Ureter (tissue), 1 donor: ENCODE results near the gene DYNC1LI1. TPM values are rescaled to one million over a fixed set of nuclear protein-coding genes. Genes with fewer than 3 reads are reported as not detected.

Experiments
- DNase-seq: peaks from one replicate; pipeline ENCODE4 v3.0.0-alpha.2; 2020; ENCODE audit warnings: low spot score
- total RNA-seq: library from RNA; stranded (reverse); gene quantifications from one replicate; pipeline ENCODE4 v1.2.4, GENCODE V29; 2023
- donor health status: DM: yes; HTN: yes; CAD: no.

Gene DYNC1LI1
- total RNA-seq, 1 donor from 2014 or later = 26.2 TPM

DNA sequence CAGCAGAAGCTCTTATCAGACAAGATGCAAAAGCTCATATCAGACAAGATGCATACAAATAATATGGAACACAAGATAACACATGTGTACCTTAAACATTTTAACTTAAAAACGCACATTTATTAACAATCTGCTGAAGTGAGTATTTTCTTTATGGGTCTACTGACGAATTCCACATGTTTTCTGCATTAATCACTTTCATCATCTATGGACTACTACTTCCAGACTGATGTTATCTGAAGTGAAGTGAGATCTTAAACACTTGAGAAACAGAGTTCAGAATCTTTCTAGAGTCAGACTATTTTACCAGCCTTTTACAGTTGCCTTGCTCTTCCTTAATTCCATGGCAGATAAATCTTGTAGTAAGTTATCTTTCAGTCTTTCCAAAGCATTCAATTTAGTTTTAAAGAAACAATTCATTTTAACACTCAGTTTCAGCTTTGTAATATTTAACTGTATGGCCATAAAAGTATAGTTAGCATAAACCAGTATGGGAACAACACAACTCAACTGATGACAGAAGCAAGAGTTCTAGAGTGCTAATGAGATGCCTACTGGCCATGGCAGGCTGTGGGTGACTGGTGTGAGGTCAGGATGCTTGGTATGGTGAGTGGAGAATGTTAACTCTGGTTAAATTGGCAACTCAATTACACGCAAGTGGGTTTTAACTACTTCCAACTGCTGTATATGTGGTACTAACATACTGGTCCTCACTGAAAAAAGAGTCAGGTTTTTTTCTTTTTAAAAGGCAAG, 77.8 kb downstream of the DYNC1LI1 start:
- no peak for DNase-seq

DNA sequence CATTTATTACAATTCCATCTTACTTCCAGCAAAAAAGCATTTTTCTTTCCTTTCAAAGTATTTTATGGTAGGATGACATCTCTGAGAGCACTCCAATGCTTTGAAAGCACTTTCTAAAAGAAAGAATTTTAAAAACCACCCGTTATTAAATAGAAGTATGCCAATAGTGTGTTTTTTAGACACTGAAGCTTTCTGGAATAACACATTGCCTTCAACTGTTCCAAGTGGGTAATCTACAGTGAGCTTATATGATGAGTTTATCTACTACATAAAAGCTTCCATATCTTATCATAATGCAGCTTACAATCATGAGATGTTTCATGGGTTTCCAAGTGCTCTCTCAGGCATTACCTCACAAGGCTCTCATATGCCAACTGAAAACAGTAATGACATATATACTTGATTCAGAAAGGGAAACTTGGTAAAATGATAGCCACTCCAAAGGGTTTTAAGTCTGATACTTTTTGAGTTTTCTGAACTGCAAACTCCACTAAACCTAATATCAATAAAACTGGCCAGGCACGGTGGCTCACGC, 82.1 kb downstream of the DYNC1LI1 start:
- no peak for DNase-seq

DNA sequence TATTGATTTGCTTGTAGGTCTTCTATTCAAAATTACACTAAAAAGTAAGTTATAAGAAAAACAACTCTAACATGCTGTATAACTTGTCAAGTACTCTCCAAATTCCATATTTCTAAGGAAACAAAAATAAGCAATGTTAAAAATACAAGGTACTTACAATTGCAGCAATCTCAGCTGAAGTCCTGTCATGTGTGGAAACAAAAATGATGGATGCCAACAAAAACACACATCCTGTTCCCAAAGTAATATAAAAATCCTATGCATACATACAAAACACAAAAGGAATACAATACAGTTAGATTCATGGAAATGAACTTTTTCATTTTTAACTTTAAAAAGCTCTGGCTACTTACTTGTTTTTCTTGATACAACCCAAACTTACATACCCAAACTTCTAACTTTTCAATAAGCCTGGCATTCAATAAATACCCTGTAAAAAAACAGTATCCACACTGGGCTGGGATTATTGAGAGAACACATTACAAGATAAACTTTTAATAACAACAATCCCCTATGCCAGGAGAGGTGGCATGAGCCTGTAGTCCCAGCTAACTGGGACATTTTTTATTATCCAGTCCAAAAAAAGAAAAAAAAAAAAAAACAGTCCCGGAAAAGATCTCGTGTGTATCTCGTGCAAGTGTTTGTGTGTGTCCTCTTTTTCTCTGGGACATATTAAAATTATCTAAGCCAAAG, 82.7 kb downstream of the DYNC1LI1 start:
- DNase-seq = no peak

DNA sequence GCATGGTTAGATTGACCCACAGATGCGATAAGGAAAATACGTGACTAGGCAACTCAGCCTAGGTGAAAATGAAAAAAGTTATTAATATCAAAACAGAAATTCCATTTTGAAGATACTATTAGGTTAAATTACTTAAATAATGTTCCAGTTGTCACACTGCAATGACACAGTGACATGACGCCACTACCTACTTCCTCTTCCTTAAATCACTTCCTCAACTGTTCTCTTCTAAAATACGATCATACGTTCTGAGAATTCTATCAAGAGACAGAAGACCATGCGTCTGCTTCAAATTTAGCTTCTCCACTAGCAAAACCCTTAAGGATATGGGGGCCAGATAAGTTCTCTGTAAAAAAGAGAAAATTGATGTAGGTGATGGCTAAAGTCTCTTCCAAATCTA, 86.2 kb downstream of the DYNC1LI1 start:
- no peak for DNase-seq

DNA sequence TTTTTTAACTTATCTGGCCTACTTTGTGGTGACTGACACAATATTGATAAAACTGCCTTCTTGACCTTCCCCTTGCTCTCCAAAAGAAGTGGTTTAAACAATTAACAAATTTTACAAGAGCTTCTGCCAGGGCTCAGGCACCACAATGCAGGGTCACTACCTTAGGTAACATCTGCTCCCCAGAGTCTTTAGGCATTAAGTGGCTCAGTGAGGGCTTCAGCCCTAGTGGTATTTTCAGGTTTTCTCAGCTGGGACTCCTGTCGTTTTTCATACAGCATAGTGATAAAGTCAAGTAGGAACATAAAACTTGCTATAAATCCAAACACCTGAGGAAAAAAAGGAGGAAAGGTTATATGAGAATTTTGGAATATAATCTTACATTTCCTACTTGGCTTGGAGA, 86.9 kb downstream of the DYNC1LI1 start:
- no peak for DNase-seq

DNA sequence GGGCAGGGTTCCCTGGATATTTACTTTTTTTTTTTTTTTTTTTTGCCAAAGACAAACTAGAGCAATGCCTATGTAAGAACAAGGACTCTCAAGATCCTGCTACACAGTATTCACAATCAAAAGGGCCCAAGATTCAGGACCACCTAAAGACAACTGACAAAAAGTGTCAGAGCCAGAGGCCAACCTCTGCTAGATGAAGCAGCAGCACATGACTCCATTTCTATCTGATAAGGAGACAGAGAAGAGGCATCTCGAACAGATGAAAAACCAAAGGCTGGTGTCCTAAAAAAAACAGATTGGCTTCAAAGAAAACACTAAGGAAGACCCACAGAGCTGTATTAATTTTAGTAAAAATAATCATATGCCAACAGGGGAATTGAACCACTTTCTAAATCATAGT, 88.0 kb downstream of the DYNC1LI1 start:
- DNase-seq = no peak

DNA sequence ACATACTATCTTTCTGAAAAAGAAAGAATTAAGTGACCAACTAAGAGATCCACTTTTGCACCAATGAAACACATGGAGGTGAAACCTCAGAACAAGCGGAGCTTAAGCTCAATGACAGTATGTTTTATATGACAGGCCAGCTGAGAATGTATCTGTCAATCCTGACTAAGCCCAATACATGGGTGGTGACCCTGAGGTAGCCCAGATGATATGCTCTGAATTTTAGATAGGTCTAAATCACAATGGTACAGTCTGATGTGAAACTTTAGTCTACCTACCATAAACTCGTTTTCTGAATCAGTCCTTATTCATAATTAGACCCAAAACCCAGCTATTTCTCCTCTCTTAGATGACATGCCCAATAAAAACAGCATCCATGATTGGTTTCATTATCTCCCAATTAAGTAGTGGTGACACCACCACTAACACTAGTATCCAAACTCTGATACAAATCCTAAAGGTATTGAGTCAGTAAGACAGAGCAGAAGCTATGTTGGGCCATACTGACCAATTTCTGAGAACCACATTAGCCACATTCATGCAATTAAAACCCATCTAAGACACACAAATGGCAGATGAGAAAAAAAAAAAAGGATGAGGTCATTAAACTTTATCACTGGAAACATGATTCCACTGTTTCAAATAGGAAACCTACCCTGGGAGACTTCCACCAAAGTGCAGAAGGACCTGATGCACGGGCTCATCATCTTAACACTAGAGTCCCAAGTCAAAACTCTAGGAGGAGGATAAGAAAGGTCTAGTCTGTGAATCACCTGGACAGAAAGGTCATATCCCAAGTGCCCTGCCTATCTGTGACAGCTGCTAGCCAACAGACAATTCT, 88.6 kb downstream of the DYNC1LI1 start:
- no peak for DNase-seq

DNA sequence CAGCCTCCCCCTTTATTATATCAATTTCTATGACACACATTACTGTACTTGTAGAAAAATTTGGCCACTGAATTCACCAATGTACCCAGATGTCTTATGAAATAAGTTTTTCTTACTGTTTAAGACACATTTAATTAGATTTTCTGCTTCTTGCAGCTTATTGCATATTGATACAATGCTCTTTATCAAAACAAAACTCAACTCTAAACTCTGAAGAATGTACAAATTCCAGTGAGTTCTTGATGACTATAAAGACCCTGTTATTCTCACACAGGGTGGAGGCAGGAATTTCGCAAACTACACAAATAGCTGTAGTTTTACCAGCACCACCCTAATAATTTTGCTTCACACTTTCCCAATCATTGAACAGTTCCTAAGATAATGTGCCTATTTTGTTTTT, 90.1 kb downstream of the DYNC1LI1 start:
- DNase-seq = no peak

Other genes starting within 250 kb of the DYNC1LI1 start
- 72.2 TPM for gene CMTM7, start 179.0 kb downstream of the DYNC1LI1 start, total RNA-seq
- 72.5 TPM for gene CMTM6, start 68.0 kb downstream of the DYNC1LI1 start, total RNA-seq
- gene CNOT10, start 114.3 kb upstream of the DYNC1LI1 start, total RNA-seq = 56.7 TPM
- not detected for gene TRIM71, start 247.1 kb upstream of the DYNC1LI1 start, total RNA-seq